Measurements from ENCODE around the gene WNT3. TPM values are rescaled to one million over a fixed set of nuclear protein-coding genes. Genes with fewer than 3 reads are reported as not detected.

Gene WNT3
- total RNA-seq, 1 donor from 2014 or later = 2.0 TPM

- H3K27ac Mint-ChIP-seq (ENCODE audit: unreplicated experiment) = no peak overlapping the region
- no peaks in the 10 kb centered on the region for H3K36me3 Mint-ChIP-seq (ENCODE audit: unreplicated experiment)
- no peak for TF ChIP-seq CTCF (IDR thresholded peaks at IDR 0.05)
- H3K9me3 Mint-ChIP-seq (ENCODE audit: unreplicated experiment) = no peaks in the 10 kb centered on the region
- H3K4me3 Mint-ChIP-seq (ENCODE audit: unreplicated experiment) = no peak overlapping the region
- H3K4me1 Mint-ChIP-seq (ENCODE audit: unreplicated experiment) = peaks cover 3% of the 10 kb centered on the region
- DNase-seq (ENCODE audit: extremely low spot score, unreplicated experiment) = no peak
- H3K27me3 Mint-ChIP-seq (ENCODE audit: unreplicated experiment) = peaks cover 2% of the 10 kb centered on the region
Measured at GRCh38 chr17:46776298-46777005, 42.0 kb downstream of the WNT3 start.

- Mint-ChIP-seq H3K27ac (ENCODE audit: unreplicated experiment) (no peak overlapping the region), H3K4me3 (ENCODE audit: unreplicated experiment) (no peak overlapping the region), H3K4me1 (ENCODE audit: unreplicated experiment) (peaks cover 8% of the 10 kb centered on the region), H3K36me3 (ENCODE audit: unreplicated experiment) (no peaks in the 10 kb centered on the region), H3K9me3 (ENCODE audit: unreplicated experiment) (no peaks in the 10 kb centered on the region), H3K27me3 (ENCODE audit: unreplicated experiment) (peaks cover 2% of the 10 kb centered on the region)
- no peak for TF ChIP-seq CTCF (IDR thresholded peaks at IDR 0.05)
- no peak for DNase-seq (ENCODE audit: extremely low spot score, unreplicated experiment)
Measured at GRCh38 chr17:46774108-46774737, 44.3 kb downstream of the WNT3 start.

- no peaks in the 10 kb centered on the region for H3K9me3 Mint-ChIP-seq (ENCODE audit: unreplicated experiment)
- peaks cover 8% of the 10 kb centered on the region for H3K4me1 Mint-ChIP-seq (ENCODE audit: unreplicated experiment)
- H3K4me3 Mint-ChIP-seq (ENCODE audit: unreplicated experiment) = no peak overlapping the region
- H3K27me3 Mint-ChIP-seq (ENCODE audit: unreplicated experiment) = peaks cover under 1% of the 10 kb centered on the region
- DNase-seq (ENCODE audit: extremely low spot score, unreplicated experiment) = no peak
- no peak for TF ChIP-seq CTCF (IDR thresholded peaks at IDR 0.05)
- H3K36me3 Mint-ChIP-seq (ENCODE audit: unreplicated experiment) = no peaks in the 10 kb centered on the region
- no peak overlapping the region for H3K27ac Mint-ChIP-seq (ENCODE audit: unreplicated experiment)
Measured at GRCh38 chr17:46773676-46774075, 44.8 kb downstream of the WNT3 start.

- no peak for TF ChIP-seq CTCF (IDR thresholded peaks at IDR 0.05)
- Mint-ChIP-seq H3K36me3 (ENCODE audit: unreplicated experiment) (no peaks in the 10 kb centered on the region), H3K4me3 (ENCODE audit: unreplicated experiment) (no peak overlapping the region), H3K27me3 (ENCODE audit: unreplicated experiment) (no peaks in the 10 kb centered on the region), H3K27ac (ENCODE audit: unreplicated experiment) (no peak overlapping the region), H3K9me3 (ENCODE audit: unreplicated experiment) (no peaks in the 10 kb centered on the region), H3K4me1 (ENCODE audit: unreplicated experiment) (peaks cover 8% of the 10 kb centered on the region)
- DNase-seq (ENCODE audit: extremely low spot score, unreplicated experiment) = no peak
Measured at GRCh38 chr17:46773221-46773605, 45.3 kb downstream of the WNT3 start.

GRCh38 chr17:46772475-46773220 is 45.8 kb downstream of the WNT3 start:
- DNase-seq (ENCODE audit: extremely low spot score, unreplicated experiment) = no peak
- Mint-ChIP-seq H3K27ac (ENCODE audit: unreplicated experiment) (no peak overlapping the region), H3K4me1 (ENCODE audit: unreplicated experiment) (peaks cover 8% of the 10 kb centered on the region), H3K36me3 (ENCODE audit: unreplicated experiment) (no peaks in the 10 kb centered on the region), H3K4me3 (ENCODE audit: unreplicated experiment) (peak overlapping the region; percentile 68), H3K27me3 (ENCODE audit: unreplicated experiment) (no peaks in the 10 kb centered on the region), H3K9me3 (ENCODE audit: unreplicated experiment) (no peaks in the 10 kb centered on the region)
- TF ChIP-seq CTCF (IDR thresholded peaks at IDR 0.05) = no peak
